GM12878 (cell line): ENCODE results near the gene TCP11L1. TPM values are rescaled to one million over a fixed set of nuclear protein-coding genes. Genes with fewer than 3 reads are reported as not detected.

Experiments used
- ATAC-seq: fragments of 200-7000 bp; cut with Tn5 transposase; 3 replicates; pipeline ENCODE4 v1.9.1; 2020; ENCODE audit warnings: mild to moderate bottlenecking, moderate library complexity
- BruUV-seq: library from RNA; stranded (reverse); fragments of 400-500 nt; replicated peaks from 2 replicates; lab custom pipeline; 2021; lab: Mats Ljungman, UMichigan
- CTCF ChIA-PET: fragments of 300-600 bp; sonication (Branson Sonifier 250); formaldehyde crosslinking; extraction: SDS; loops from one replicate; lab custom pipeline; 2021; ENCODE audit warnings: inconsistent platforms; lab: Yijun Ruan, JAX
- POLR2A ChIA-PET: fragments of 350-600 bp; formaldehyde crosslinking; extraction: SDS; loops from one replicate; lab custom pipeline; 2021; ENCODE audit warnings: inconsistent platforms; lab: Charles Lee
- RAD21 ChIA-PET: fragments of 300-600 bp; sonication (Branson Sonifier 250); formaldehyde crosslinking; loops from one replicate; lab custom pipeline; 2023; ENCODE audit warnings: antibody characterized with exemption; ENCODE audit not compliant: unreplicated experiment; lab: Charles Lee
- SMC1A ChIA-PET: fragments of 300-600 bp; sonication (Branson Sonifier 250); formaldehyde crosslinking; loops from one replicate; lab custom pipeline; 2023; ENCODE audit not compliant: unreplicated experiment, uncharacterized antibody; lab: Charles Lee
- DNase-seq: peaks from one replicate; pipeline ENCODE4 v3.0.0-alpha.2; 2011; ENCODE audit warnings: low read depth, low spot score
- FAIRE-seq: peaks from 3 replicates; lab custom pipeline; 2011; peaks lifted over from hg19 to GRCh38; lab: Jason Lieb, UNC
- H2AFZ ChIP-seq: 2 replicates; pipeline ENCODE4 v1.6.0; 2011; ENCODE audit warnings: low read depth, low read length, control low read depth; ENCODE audit not compliant: control insufficient read depth
- H3K27ac ChIP-seq: 2 replicates; pipeline ENCODE4 v1.5.1; 2011; ENCODE audit warnings: control low read depth; ENCODE audit not compliant: control insufficient read depth, insufficient read depth
- H3K27me3 ChIP-seq, 2 experiments: replicated peaks in 1 of 2; 2 replicates each; pipeline versions ENCODE4 v1.6.0 to v1.6.1; 2011; ENCODE audit warnings: low read length in 1 of 2; ENCODE audit not compliant: control insufficient read depth in 2 of 2, insufficient read depth in 2 of 2
- H3K36me3 ChIP-seq, 2 experiments: 2 replicates each; pipeline ENCODE4 v1.5.1; 2011; ENCODE audit warnings: low read length in 1 of 2; ENCODE audit not compliant: control insufficient read depth in 2 of 2, insufficient read depth in 2 of 2
- H3K4me1 ChIP-seq: 2 replicates; pipeline ENCODE4 v1.6.1; 2011; ENCODE audit warnings: mild to moderate bottlenecking, low read length, moderate library complexity, mixed read lengths; ENCODE audit not compliant: control insufficient read depth, insufficient read depth
- H3K4me2 ChIP-seq: 2 replicates; pipeline ENCODE4 v1.6.0; 2011; ENCODE audit warnings: control low read depth; ENCODE audit not compliant: control insufficient read depth, insufficient read depth
- H3K4me3 ChIP-seq: fragments of 200-600 bp; sonication (generic); 2 replicates; pipeline ENCODE4 v1.5.1; 2016
- H3K79me2 ChIP-seq: 2 replicates; pipeline ENCODE4 v1.6.0; 2011; ENCODE audit warnings: low read length; ENCODE audit not compliant: control insufficient read depth, insufficient read depth
- H3K9ac ChIP-seq: 2 replicates; pipeline ENCODE4 v1.8.0; 2011; ENCODE audit warnings: low read length, control low read depth, mixed read lengths; ENCODE audit not compliant: control insufficient read depth, insufficient read depth
- H3K9me3 ChIP-seq: replicated peaks from 3 replicates; pipeline ENCODE4 v1.5.1; 2011; ENCODE audit warnings: mild to moderate bottlenecking, low read length; ENCODE audit not compliant: control insufficient read depth, insufficient read depth
- H4K20me1 ChIP-seq: 2 replicates; pipeline ENCODE4 v1.6.0; 2011; ENCODE audit not compliant: control insufficient read depth, insufficient read depth
- BRCA1 ChIP-seq: IDR thresholded peaks from 2 replicates; pipeline ENCODE4 v1.6.1; 2011; ENCODE audit warnings: low read depth, low read length, improper control_type of control experiment
- FOXK2 ChIP-seq: fragments of 450-650 bp; IDR thresholded peaks from 2 replicates; pipeline ENCODE4 v1.6.1; 2017; ENCODE audit warnings: mild to moderate bottlenecking, moderate library complexity
- KAT2A ChIP-seq: conservative IDR thresholded peaks from 2 replicates; pipeline ENCODE4 v1.6.1; 2011; ENCODE audit warnings: low read depth, low read length; ENCODE audit not compliant: control insufficient read depth
- LARP7 ChIP-seq: fragments of 450-650 bp; IDR thresholded peaks from 2 replicates; pipeline ENCODE4 v1.6.1; 2017; ENCODE audit warnings: mild to moderate bottlenecking
- MTA3 ChIP-seq: IDR thresholded peaks from 2 replicates; pipeline ENCODE4 v1.6.1; 2012; ENCODE audit warnings: low read length, inconsistent platforms, borderline replicate concordance
- NFIC ChIP-seq: IDR thresholded peaks from 2 replicates; pipeline ENCODE4 v1.6.1; 2012; ENCODE audit warnings: low read depth, mild to moderate bottlenecking, inconsistent platforms, low read length, moderate library complexity
- NR2C2 ChIP-seq: IDR thresholded peaks from 2 replicates; pipeline ENCODE4 v1.6.1; 2011; ENCODE audit warnings: borderline replicate concordance, low read depth; ENCODE audit not compliant: control insufficient read depth, insufficient read length
- NR2F1 ChIP-seq: fragments of 450-650 bp; conservative IDR thresholded peaks from 2 replicates; pipeline ENCODE4 v1.6.1; 2017; ENCODE audit warnings: mild to moderate bottlenecking
- NRF1 ChIP-seq: conservative IDR thresholded peaks from 2 replicates; pipeline ENCODE4 v1.6.1; 2011; ENCODE audit warnings: mild to moderate bottlenecking, low read depth, low read length, improper control_type of control experiment
- POLR2A ChIP-seq: IDR thresholded peaks from 2 replicates; pipeline ENCODE4 v1.6.1; 2011; ENCODE audit warnings: low read depth, mild to moderate bottlenecking, low read length
- POLR2AphosphoS2 ChIP-seq: IDR thresholded peaks from 2 replicates; pipeline ENCODE4 v1.6.1; 2011; ENCODE audit warnings: low read depth, mild to moderate bottlenecking, low read length, improper control_type of control experiment, moderate library complexity
- RCOR1 ChIP-seq: conservative IDR thresholded peaks from 2 replicates; pipeline ENCODE4 v1.6.1; 2012; ENCODE audit warnings: low read depth, low read length, improper control_type of control experiment
- TCF7 ChIP-seq: IDR thresholded peaks from 2 replicates; pipeline ENCODE4 v1.6.1; 2014; ENCODE audit warnings: antibody characterized with exemption, borderline replicate concordance
- WRNIP1 ChIP-seq: IDR thresholded peaks from 2 replicates; pipeline ENCODE4 v1.6.1; 2011; ENCODE audit warnings: low read depth, low read length, improper control_type of control experiment, borderline replicate concordance
- YY1 ChIP-seq: IDR thresholded peaks from 2 replicates; pipeline ENCODE4 v1.6.1; 2011; ENCODE audit warnings: low read depth, mild to moderate bottlenecking, low read length
- ZBTB33 ChIP-seq: fragments of 450-650 bp; IDR thresholded peaks from 2 replicates; pipeline ENCODE4 v1.6.1; 2017; ENCODE audit warnings: mild to moderate bottlenecking
- ZNF217 ChIP-seq: fragments of 450-650 bp; IDR thresholded peaks from 2 replicates; pipeline ENCODE4 v1.6.1; 2017; ENCODE audit warnings: antibody characterized with exemption, mild to moderate bottlenecking
- ZNF274 ChIP-seq: IDR thresholded peaks from one replicate; pipeline ENCODE4 v1.8.0; 2011; ENCODE audit not compliant: insufficient read length, insufficient read depth
- WGBS: methylation state at CpG from one replicate; pipeline ENCODE4 v1.1.6; 2016; ENCODE audit warnings: low lambda C conversion rate; ENCODE audit not compliant: insufficient replicate concordance, insufficient coverage; ENCODE audit errors: missing lambda C conversion rate; 5-methylcytosine and 5-hydroxymethylcytosine counted together
- in situ Hi-C: fragments of 300-500 bp; cut with MboI; formaldehyde crosslinking; loops from 9 replicates; pipeline ENCODE4 v1.14.3; 2018; ENCODE audit warnings: mixed read lengths
- intact Hi-C: fragments of 100-400 bp; cut with micrococcal nuclease; formaldehyde crosslinking; loops from one replicate; pipeline ENCODE4 v1.14.2; 2022; ENCODE audit not compliant: unreplicated experiment
- polyA plus RNA-seq, 11 experiments: library from polyadenylated mRNA; depleted of rRNA in 4 of 11; unstranded in 6 of 11; stranded (reverse) in 5 of 11; fragments of >200 nt; fragmentation: Nextera tagmentation in 4 of 11; fragmentation: Illumina TruSeq in 1 of 11; extraction: Ambion mirVana in 4 of 11; extraction: Trizol in 1 of 11; gene quantifications; 1 replicate in 1 of 11; 2 replicates in 10 of 11; pipeline versions ENCODE4 v1.2.1 to v1.2.3, GENCODE V29; 2011 to 2016; ENCODE audit warnings: inconsistent platforms in 2 of 11, missing spikeins in 2 of 11, low read depth in 1 of 11
- total RNA-seq, 4 experiments: library from RNA; depleted of rRNA in 3 of 4; stranded (reverse); fragments of >200 nt in 3 of 4; fragmentation: Illumina TruSeq in 1 of 4; extraction: Trizol in 1 of 4; gene quantifications; 2 replicates each; pipeline versions ENCODE4 v1.2.1 to v1.2.3, GENCODE V29; 2013 to 2021

TCP11L1 gene
- total and polyA plus RNA-seq, 10 of the 15 experiments (the other 5 are each of a cell fraction or from before 2014, with no cell fraction given): 5.3 to 15.7 (median 13.0) TPM

GRCh38 chr11:33072465-33072864 is 33.1 kb downstream of the TCP11L1 start:
- Histone ChIP-seq H3K27ac (no peak overlapping the region), H3K4me1 (no peaks in the 10 kb centered on the region), H3K79me2 (no peaks in the 10 kb centered on the region), H3K9ac (no peak overlapping the region), H2AFZ (no peak overlapping the region), H3K27me3 (no peaks in the 10 kb centered on the region), H4K20me1 (no peaks in the 10 kb centered on the region), H3K4me3 (no peak overlapping the region), H3K4me2 (no peak overlapping the region), H3K36me3 (peaks cover 8 to 25% of the 10 kb centered on the region in 2 experiments), H3K9me3 (no peaks in the 10 kb centered on the region)
- intact Hi-C loops: no loop called here
- SMC1A ChIA-PET: no interaction called here
- DNase-seq (no peak), ATAC-seq (no peak), FAIRE-seq (no peak)
- POLR2A ChIA-PET: no interaction called here
- TF ChIP-seq YY1 (no peak), POLR2AphosphoS2 (no peak), NR2F1 (no peak), ZNF274 (no peak), MTA3 (no peak), NR2C2 (no peak)
- no TSS peak for BruUV-seq
- CTCF ChIA-PET: interaction anchor here (1.4 kb wide), 2 partner anchors 9 to 111 kb away, joined by 3 to 9 read pairs; no protein-coding TSS in a partner anchor
- in situ Hi-C loops: no loop called here
- RAD21 ChIA-PET: no interaction called here
- whole genome bisulfite sequencing: 67% methylated on average over 8 of the region's 8 CpGs

GRCh38 chr11:33083918-33084317 is 44.5 kb downstream of the TCP11L1 start:
- Histone ChIP-seq H3K4me3 (no peak overlapping the region), H3K4me1 (no peaks in the 10 kb centered on the region), H3K27ac (no peak overlapping the region), H3K27me3 (no peaks in the 10 kb centered on the region), H3K36me3 (peaks cover 0 to 11% of the 10 kb centered on the region in 2 experiments; a peak in 3 of 4 replicates), H3K4me2 (no peak overlapping the region), H3K79me2 (no peaks in the 10 kb centered on the region), H2AFZ (no peak overlapping the region)
- FAIRE-seq (no peak), DNase-seq (no peak), ATAC-seq (no peak)
- BruUV-seq: no TSS peak
- SMC1A ChIA-PET: no interaction called here
- intact Hi-C loops (no loop called here), in situ Hi-C loops (no loop called here)
- CTCF ChIA-PET: no interaction called here
- 100% methylated on average over 1 of the region's 1 CpG for WGBS
- RAD21 ChIA-PET: no interaction called here
- TF ChIP-seq POLR2A: no peak
- TF ChIP-seq BRCA1: no peak
- TF ChIP-seq ZBTB33: no peak
- no peak for TF ChIP-seq TCF7
- TF ChIP-seq KAT2A: no peak
- TF ChIP-seq LARP7: no peak
- no peak for TF ChIP-seq RCOR1
- TF ChIP-seq NFIC: no peak
- no peak for TF ChIP-seq FOXK2
- no peak for TF ChIP-seq ZNF217
- TF ChIP-seq YY1: no peak
- no peak for TF ChIP-seq NRF1
- TF ChIP-seq NR2F1: no peak
- TF ChIP-seq WRNIP1: no peak
- TF ChIP-seq, all 136 proteins: peak for 0
- POLR2A ChIA-PET: interaction anchor here (0.6 kb wide), 1 partner anchor 10 kb away, joined by 3 read pairs; no protein-coding TSS in a partner anchor
- H3K9ac ChIP-seq: no peak overlapping the region
- H3K9me3 ChIP-seq: no peaks in the 10 kb centered on the region
- H4K20me1 ChIP-seq: no peaks in the 10 kb centered on the region
